ENCODE results near the gene LRRC4.

DNA sequence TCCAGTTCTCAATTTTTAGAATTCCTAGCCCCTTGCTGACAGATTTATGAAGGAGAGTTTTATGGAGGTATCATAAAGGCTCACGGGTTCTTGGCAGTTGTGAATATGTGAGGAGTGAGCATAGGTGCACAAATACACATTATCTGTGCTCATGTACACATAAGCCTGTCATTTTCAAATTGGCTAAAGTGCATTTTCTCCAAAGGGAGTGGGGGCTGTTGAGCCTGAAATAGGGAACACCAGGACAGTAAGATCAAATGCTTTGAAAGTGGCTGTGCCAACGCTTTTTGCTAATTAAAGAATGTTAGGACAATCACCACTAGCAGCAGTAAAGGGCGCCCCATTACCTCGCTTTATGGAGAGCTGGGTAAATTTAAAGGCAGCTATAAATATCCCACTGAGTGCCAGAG is 8.3 kb upstream of the LRRC4 start:
- TF ChIP-seq POLR2A (IDR thresholded peaks at IDR 0.05) (no peak), CTCF (IDR thresholded peaks at IDR 0.05) (no peak)
